Ectodermal cell (in vitro differentiated cells): Measurements from ENCODE around the gene PRM3.
"Not testable (repeated sequence)": the region's sequence is repeated elsewhere in the genome, so short reads cannot be mapped to it uniquely, and the experiment has no call there.

Experiments
- H3K27ac ChIP-seq: 2 replicates; pipeline ENCODE4 v1.7.0; 2013; ENCODE audit warnings: mild to moderate bottlenecking, low read depth, low read length; ENCODE audit not compliant: insufficient read depth, poor library complexity, severe bottlenecking
- H3K27me3 ChIP-seq: 2 replicates; pipeline ENCODE4 v1.7.0; 2013; ENCODE audit warnings: mild to moderate bottlenecking, low read length; ENCODE audit not compliant: insufficient read depth, control insufficient read depth, poor library complexity, severe bottlenecking
- H3K36me3 ChIP-seq: one replicate; pipeline ENCODE4 v1.7.0; 2013; ENCODE audit warnings: low read length; ENCODE audit not compliant: control insufficient read depth, insufficient read depth
- H3K4me1 ChIP-seq: one replicate; pipeline ENCODE4 v1.7.0; 2013; ENCODE audit warnings: low read length; ENCODE audit not compliant: control insufficient read depth, insufficient read depth
- H3K4me3 ChIP-seq: 2 replicates; pipeline ENCODE4 v1.7.0; 2013; ENCODE audit warnings: low read depth, low read length, control low read depth; ENCODE audit not compliant: insufficient read depth
- H3K9me3 ChIP-seq: 2 replicates; pipeline ENCODE4 v1.7.0; 2013; ENCODE audit warnings: mild to moderate bottlenecking, low read length, moderate library complexity; ENCODE audit not compliant: control insufficient read depth
- WGBS, 2 experiments: methylation state at CpG; one replicate each; pipeline ENCODE4 v1.1.7; 2013; ENCODE audit warnings: missing lambda C conversion rate in 2 of 2; 5-methylcytosine and 5-hydroxymethylcytosine counted together

The PRM3 gene

GRCh38 chr16:11296706-11297491, 23.5 kb upstream of the PRM3 start:
- 77 to 89% methylated on average over 9 to 10 of the region's 10 CpGs for WGBS, 2 experiments
- no peak overlapping the region for H3K4me3 ChIP-seq
- H3K36me3 ChIP-seq: no peaks in the 10 kb centered on the region

GRCh38 chr16:11296351-11296705, 22.9 kb upstream of the PRM3 start:
- H3K9me3 ChIP-seq: no peaks in the 10 kb centered on the region
- peaks cover 12% of the 10 kb centered on the region for H3K4me1 ChIP-seq
- H3K27me3 ChIP-seq: no peaks in the 10 kb centered on the region
- no peaks in the 10 kb centered on the region for H3K36me3 ChIP-seq
- 91 to 93% methylated on average over 3 of the region's 3 CpGs for WGBS, 2 experiments
- no peak overlapping the region for H3K4me3 ChIP-seq
- H3K27ac ChIP-seq: no peak overlapping the region

More at GRCh38 chr16:11296706-11297491, 23.5 kb upstream of the PRM3 start:
- Histone ChIP-seq H3K27me3 (no peaks in the 10 kb centered on the region), H3K27ac (no peak overlapping the region), H3K9me3 (no peaks in the 10 kb centered on the region), H3K4me1 (peaks cover 7% of the 10 kb centered on the region)

DNA sequence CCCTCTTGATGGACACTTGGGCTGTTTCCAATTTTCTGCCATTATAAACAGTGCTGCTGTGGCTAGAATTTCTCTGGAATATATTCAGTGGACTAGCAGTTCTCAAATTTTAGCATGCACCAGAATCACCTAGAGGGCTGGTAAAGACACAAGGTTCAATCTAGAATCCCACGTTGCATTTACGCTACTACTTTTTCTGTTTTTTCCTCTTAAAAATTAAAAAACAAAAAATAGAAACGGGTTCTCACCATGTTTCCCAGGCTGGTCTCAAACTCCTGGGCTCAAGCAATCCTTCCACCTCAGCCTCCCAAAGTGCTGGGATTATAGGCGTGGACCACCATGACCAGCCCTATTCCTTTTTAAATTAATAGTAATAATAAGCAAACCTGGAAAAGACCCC, 22.2 kb upstream of the PRM3 start:
- WGBS, 2 experiments: 89 to 92% methylated on average over 3 of the region's 4 CpGs
- Histone ChIP-seq H3K36me3 (no peaks in the 10 kb centered on the region), H3K9me3 (no peaks in the 10 kb centered on the region), H3K27ac (no peak overlapping the region), H3K4me1 (peaks cover 17% of the 10 kb centered on the region), H3K4me3 (no peak overlapping the region), H3K27me3 (no peaks in the 10 kb centered on the region)

DNA sequence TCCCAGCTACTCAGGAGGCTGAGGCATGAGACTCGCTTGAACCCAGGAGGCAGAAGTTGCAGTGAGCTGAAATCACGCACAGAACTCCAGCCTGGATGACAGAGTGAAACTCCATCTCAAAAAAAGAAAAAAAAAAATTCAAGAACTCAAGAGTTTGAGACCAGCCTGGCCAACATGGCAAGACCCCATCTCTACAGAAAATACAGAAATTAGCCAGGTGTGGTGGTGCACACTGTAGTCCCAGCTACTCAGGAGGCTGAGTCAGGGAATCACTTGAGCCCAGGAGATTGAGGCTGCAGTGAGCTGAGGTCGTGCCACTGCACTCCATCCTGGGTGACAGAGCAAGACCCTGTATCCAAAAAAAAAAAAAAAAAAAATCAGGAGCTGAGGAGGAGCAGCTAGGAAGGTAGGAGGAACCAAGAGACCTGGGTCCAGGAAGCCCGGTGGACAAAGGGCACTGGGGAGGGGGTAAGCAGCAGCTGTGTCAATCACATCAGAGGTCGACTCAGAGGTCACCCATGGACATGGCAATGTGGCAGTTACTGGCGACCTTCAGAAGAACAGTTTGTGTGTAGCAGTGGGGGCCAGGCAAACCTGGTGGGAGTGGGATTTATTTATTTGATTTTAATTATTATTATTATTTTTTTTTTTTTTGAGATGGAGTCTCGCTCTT, 18.8 kb upstream of the PRM3 start:
- no peaks in the 10 kb centered on the region for H3K9me3 ChIP-seq
- peaks cover 14% of the 10 kb centered on the region for H3K4me1 ChIP-seq
- WGBS, 2 experiments: 86 to 89% methylated on average over 7 of the region's 7 CpGs
- no peaks in the 10 kb centered on the region for H3K27me3 ChIP-seq
- H3K4me3 ChIP-seq: no peak overlapping the region
- H3K27ac ChIP-seq: no peak overlapping the region
- H3K36me3 ChIP-seq: no peaks in the 10 kb centered on the region

- 55 to 59% methylated on average over 10 of the region's 10 CpGs for WGBS, 2 experiments
- no peak overlapping the region for H3K4me3 ChIP-seq
- no peaks in the 10 kb centered on the region for H3K36me3 ChIP-seq
- H3K27ac ChIP-seq: no peak overlapping the region
- H3K4me1 ChIP-seq: peaks cover 13% of the 10 kb centered on the region
- H3K27me3 ChIP-seq: no peaks in the 10 kb centered on the region
- no peaks in the 10 kb centered on the region for H3K9me3 ChIP-seq
Measured at GRCh38 chr16:11291091-11291703, 17.8 kb upstream of the PRM3 start.

GRCh38 chr16:11290102-11290893, 16.9 kb upstream of the PRM3 start:
- Histone ChIP-seq H3K27ac (no peak overlapping the region), H3K4me1 (peaks cover 13% of the 10 kb centered on the region), H3K9me3 (no peaks in the 10 kb centered on the region), H3K36me3 (no peaks in the 10 kb centered on the region), H3K4me3 (no peak overlapping the region), H3K27me3 (no peaks in the 10 kb centered on the region)
- WGBS, 2 experiments: 93% methylated on average over 8 of the region's 8 CpGs

- H3K9me3 ChIP-seq, H3K27me3 ChIP-seq, H3K4me3 ChIP-seq, H3K27ac ChIP-seq, H3K36me3 ChIP-seq: not testable (repeated sequence)
- 92 to 93% methylated on average over 4 of the region's 4 CpGs for WGBS, 2 experiments
- H3K4me1 ChIP-seq: peaks cover 13% of the 10 kb centered on the region
Measured at GRCh38 chr16:11289696-11290095, 16.3 kb upstream of the PRM3 start.

GRCh38 chr16:11289202-11289601, 15.8 kb upstream of the PRM3 start:
- no peaks in the 10 kb centered on the region for H3K27me3 ChIP-seq
- H3K4me3 ChIP-seq: no peak overlapping the region
- H3K36me3 ChIP-seq: no peaks in the 10 kb centered on the region
- no peaks in the 10 kb centered on the region for H3K9me3 ChIP-seq
- WGBS, 2 experiments: 95% methylated on average over 2 of the region's 2 CpGs; no CpG with 5 or more reads in 1 of the 2 experiments
- peaks cover 13% of the 10 kb centered on the region for H3K4me1 ChIP-seq
- H3K27ac ChIP-seq: no peak overlapping the region

GRCh38 chr16:11285842-11286241, 12.4 kb upstream of the PRM3 start:
- H3K4me1 ChIP-seq: peaks cover 10% of the 10 kb centered on the region
- no peak overlapping the region for H3K27ac ChIP-seq
- no peaks in the 10 kb centered on the region for H3K36me3 ChIP-seq
- H3K9me3 ChIP-seq: no peaks in the 10 kb centered on the region
- H3K4me3 ChIP-seq: no peak overlapping the region
- H3K27me3 ChIP-seq: no peaks in the 10 kb centered on the region
- WGBS, 2 experiments: 87 to 96% methylated on average over 2 of the region's 2 CpGs

- Histone ChIP-seq H3K27me3 (no peaks in the 10 kb centered on the region), H3K9me3 (no peaks in the 10 kb centered on the region), H3K36me3 (no peaks in the 10 kb centered on the region), H3K4me3 (no peak overlapping the region), H3K27ac (no peak overlapping the region), H3K4me1 (peaks cover 5% of the 10 kb centered on the region)
- 82 to 84% methylated on average over 4 of the region's 4 CpGs for WGBS, 2 experiments
Measured at GRCh38 chr16:11283820-11284248, 10.4 kb upstream of the PRM3 start.
